SK-N-MC (cell line): ENCODE data around the gene MT1B.
"Not testable (repeated sequence)": the region's sequence is repeated elsewhere in the genome, so short reads cannot be mapped to it uniquely, and the experiment has no call there.

ENCODE experiments used
- DNase-seq: peaks from one replicate; pipeline ENCODE4 v3.0.0-alpha.2; 2011; ENCODE audit warnings: low read depth, low spot score
- H3K27ac ChIP-seq: fragments of 200-600 bp; sonication (generic); 2 replicates; pipeline ENCODE4 v1.5.1; 2016; ENCODE audit warnings: mixed run types
- H3K36me3 ChIP-seq: fragments of 200-600 bp; sonication (generic); 2 replicates; pipeline ENCODE4 v1.6.1; 2017; ENCODE audit warnings: antibody characterized with exemption, low read length, mixed read lengths; ENCODE audit not compliant: insufficient read depth
- H3K4me3 ChIP-seq: fragments of 200-600 bp; sonication (generic); 2 replicates; pipeline ENCODE4 v1.5.1; 2016
- H3K9ac ChIP-seq: fragments of 200-600 bp; sonication (generic); 2 replicates; pipeline ENCODE4 v1.8.0; 2017; ENCODE audit warnings: mixed run types, mixed read lengths; ENCODE audit not compliant: insufficient read length
- H3K9me3 ChIP-seq: fragments of 200-600 bp; sonication (generic); 2 replicates; pipeline ENCODE4 v1.6.1; 2017; ENCODE audit warnings: low read depth, mild to moderate bottlenecking, antibody characterized with exemption, low read length, moderate library complexity, mixed read lengths
- EZH2 ChIP-seq: fragments of 200-600 bp; sonication (generic); IDR thresholded peaks from one replicate; pipeline ENCODE4 v1.6.1; 2017; ENCODE audit warnings: antibody characterized with exemption
- FOXP2 ChIP-seq: optimal IDR thresholded peaks from 2 replicates; pipeline ENCODE3; 2011; ENCODE audit warnings: mild to moderate bottlenecking, moderate library complexity; ENCODE audit not compliant: insufficient read depth; ENCODE audit errors: extremely low read length, control extremely low read depth
- POLR2AphosphoS5 ChIP-seq: IDR thresholded peaks from 2 replicates; pipeline ENCODE4 v1.6.1; 2012; ENCODE audit warnings: mild to moderate bottlenecking, low read depth, low read length, borderline replicate concordance

The MT1B gene

GRCh38 chr16:56649820-56650219, 1.9 kb upstream of the MT1B start:
- H3K27ac ChIP-seq, result no peak overlapping the region
- no peaks in the 10 kb centered on the region for H3K9me3 ChIP-seq
- H3K36me3 ChIP-seq, result no peaks in the 10 kb centered on the region
- TF ChIP-seq EZH2 (no peak), FOXP2 (no peak), POLR2AphosphoS5 (no peak)
- no peak overlapping the region for H3K9ac ChIP-seq
- no peak overlapping the region for H3K4me3 ChIP-seq
- DNase-seq, result no peak

GRCh38 chr16:56652600-56652999, 914 bp downstream of the MT1B start:
- Histone ChIP-seq H3K36me3 (no peaks in the 10 kb centered on the region), H3K9ac (no peak overlapping the region), H3K9me3 (no peaks in the 10 kb centered on the region), H3K4me3 (no peak overlapping the region), H3K27ac (no peak overlapping the region)
- no peak for DNase-seq
- TF ChIP-seq POLR2AphosphoS5, result no peak
- no peak for TF ChIP-seq FOXP2
- no peak for TF ChIP-seq EZH2

- H3K9ac ChIP-seq, result no peak overlapping the region
- H3K36me3 ChIP-seq, result no peaks in the 10 kb centered on the region
- H3K4me3 ChIP-seq, result no peak overlapping the region
- TF ChIP-seq POLR2AphosphoS5 (no peak), FOXP2 (no peak)
- no peaks in the 10 kb centered on the region for H3K9me3 ChIP-seq
- H3K27ac ChIP-seq, result no peak overlapping the region
- no peak for DNase-seq
Measured at GRCh38 chr16:56653218-56653617, 1.5 kb downstream of the MT1B start.

GRCh38 chr16:56657555-56658326, 6.1 kb downstream of the MT1B start, which contains the start of gene MT1F:
TSS of gene MT1F (plus strand) at chr16:56657959. CDS start at chr16:56658059, 100 bp downstream.
- Histone ChIP-seq H3K9me3 (no peaks in the 10 kb centered on the region), H3K27ac (no peak within 1 kb of the TSS), H3K36me3 (no peaks in the 10 kb centered on the region), H3K4me3 (no peak within 1 kb of the TSS; the same call in 1 of the 2 replicates), H3K9ac (no peak within 1 kb of the TSS)
- TF ChIP-seq FOXP2, result no peak
- TF ChIP-seq EZH2, result no peak
- no peak for DNase-seq

GRCh38 chr16:56658327-56658875, 6.7 kb downstream of the MT1B start:
- no peak for DNase-seq
- H3K9ac ChIP-seq, result no peak overlapping the region
- no peaks in the 10 kb centered on the region for H3K36me3 ChIP-seq
- no peak overlapping the region for H3K27ac ChIP-seq
- no peaks in the 10 kb centered on the region for H3K9me3 ChIP-seq
- TF ChIP-seq POLR2AphosphoS5 (no peak), FOXP2 (no peak), EZH2 (no peak)
- H3K4me3 ChIP-seq, result no peak overlapping the region

- Histone ChIP-seq H3K36me3 (no peaks in the 10 kb centered on the region), H3K9ac (no peak overlapping the region), H3K27ac (no peak overlapping the region), H3K9me3 (no peaks in the 10 kb centered on the region), H3K4me3 (no peak overlapping the region)
- no peak for DNase-seq
- TF ChIP-seq POLR2AphosphoS5, result no peak
- no peak for TF ChIP-seq FOXP2
Measured at GRCh38 chr16:56662357-56663354, 11.0 kb downstream of the MT1B start.

GRCh38 chr16:56664506-56664905, 12.8 kb downstream of the MT1B start:
- Histone ChIP-seq H3K36me3 (no peaks in the 10 kb centered on the region), H3K9ac (no peak overlapping the region), H3K4me3 (no peak overlapping the region), H3K27ac (no peak overlapping the region), H3K9me3 (no peaks in the 10 kb centered on the region)
- no peak for TF ChIP-seq EZH2
- TF ChIP-seq POLR2AphosphoS5, result no peak
- no peak for TF ChIP-seq FOXP2
- no peak for DNase-seq

GRCh38 chr16:56665286-56666261, 13.9 kb downstream of the MT1B start:
- not testable (repeated sequence) for H3K36me3 ChIP-seq, H3K4me3 ChIP-seq, DNase-seq, H3K27ac ChIP-seq, H3K9me3 ChIP-seq, H3K9ac ChIP-seq
